K562 (cell line): ENCODE measurements around the gene JSRP1. TPM values are rescaled to one million over a fixed set of nuclear protein-coding genes. Genes with fewer than 3 reads are reported as not detected.

Experiments
- CEBPB ChIP-seq: fragments of 450-650 bp; IDR thresholded peaks from 2 replicates; pipeline ENCODE4 v1.6.1; 2016; ENCODE audit warnings: missing genetic modification characterization, missing compliant biosample characterization
- ESRRB ChIP-seq: fragments of 250-450 bp; sonication (Bioruptor Pico); IDR thresholded peaks from 2 replicates; pipeline ENCODE4 v1.5.0; 2020; ENCODE audit warnings: mild to moderate bottlenecking, moderate library complexity, borderline replicate concordance
- JUND ChIP-seq, 2 experiments: IDR thresholded peaks; 2 replicates in 1 of 2; 3 replicates in 1 of 2; pipeline ENCODE4 v1.6.1; 2011; ENCODE audit warnings: borderline replicate concordance in 2 of 2, low read depth in 2 of 2, low read length in 2 of 2, improper control_type of control experiment in 1 of 2, missing biosample characterization in 1 of 2, missing genetic modification characterization in 1 of 2, missing genetic modification reagents in 1 of 2
- MTA3 ChIP-seq: fragments of 450-650 bp; formaldehyde crosslinking; IDR thresholded peaks from 2 replicates; pipeline ENCODE4 v1.6.1; 2017; ENCODE audit warnings: mild to moderate bottlenecking, borderline replicate concordance
- NR2F6 ChIP-seq: fragments of 450-650 bp; formaldehyde crosslinking; IDR thresholded peaks from 2 replicates; pipeline ENCODE4 v1.4.0; 2020; ENCODE audit warnings: mild to moderate bottlenecking
- POLR2G ChIP-seq: fragments of 200-400 bp; formaldehyde crosslinking; IDR thresholded peaks from 2 replicates; pipeline ENCODE4 v1.6.1; 2017; ENCODE audit warnings: low read depth, mild to moderate bottlenecking, antibody characterized with exemption, low read length, moderate library complexity
- SRF ChIP-seq, 2 experiments: fragments of 250-450, 450-650 bp in 1 of 2; sonication (Bioruptor Pico) in 1 of 2; sonication (generic) in 1 of 2; formaldehyde crosslinking; IDR thresholded peaks; 2 replicates each; pipeline versions ENCODE4 v1.5.0 to v1.5.1; 2020 to 2022; ENCODE audit warnings: mild to moderate bottlenecking in 1 of 2, missing genetic modification reagents in 1 of 2
- STAG1 ChIP-seq: sonication (generic); formaldehyde crosslinking; IDR thresholded peaks from 2 replicates; pipeline ENCODE4 v1.5.0; 2020; ENCODE audit warnings: missing genetic modification reagents, borderline replicate concordance
- ZFP30 ChIP-seq: fragments of 250-450 bp; sonication (Bioruptor Pico); IDR thresholded peaks from 2 replicates; pipeline ENCODE4 v1.8.0; 2022; ENCODE audit warnings: moderate library complexity, mild to moderate bottlenecking, inconsistent platforms, borderline replicate concordance
- ZNF41 ChIP-seq: fragments of 250-450 bp; sonication (Bioruptor Pico); conservative IDR thresholded peaks from 2 replicates; pipeline ENCODE4 v1.4.0; 2020; ENCODE audit warnings: mild to moderate bottlenecking
- polyA plus RNA-seq, 8 experiments: library from polyadenylated mRNA; depleted of rRNA in 4 of 8; stranded (reverse) in 5 of 8; unstranded in 3 of 8; fragments of >200 nt; fragmentation: Nextera tagmentation in 2 of 8; fragmentation: Illumina TruSeq in 1 of 8; extraction: Ambion mirVana in 2 of 8; extraction: Trizol in 1 of 8; gene quantifications; 2 replicates each; pipeline versions ENCODE4 v1.2.1 to v1.2.3, GENCODE V29; 2011 to 2014; ENCODE audit warnings: inconsistent platforms in 1 of 8, missing spikeins in 1 of 8
- total RNA-seq, 7 experiments: library from RNA; depleted of rRNA in 6 of 7; stranded (reverse); fragments of >200 nt in 6 of 7; fragmentation: Illumina TruSeq in 2 of 7; extraction: Trizol in 2 of 7; gene quantifications; 2 replicates each; pipeline versions ENCODE4 v1.2.1 to v1.2.3, GENCODE V29; 2011 to 2021; ENCODE audit warnings: low replicate concordance in 1 of 7
- TF ChIP-seq, protein P1 (sequence below): fragments of 450-650 bp; IDR thresholded peaks from 2 replicates; pipeline ENCODE4 v1.6.1; 2014; ENCODE audit warnings: low read depth, mild to moderate bottlenecking, moderate library complexity, borderline replicate concordance
- TF ChIP-seq, protein P2 (sequence below): fragments of 450-650 bp; formaldehyde crosslinking; IDR thresholded peaks from 2 replicates; pipeline ENCODE4 v1.4.0; 2020; ENCODE audit warnings: mild to moderate bottlenecking, mixed read lengths
- TF ChIP-seq, protein P3 (sequence below): fragments of 450-650 bp; IDR thresholded peaks from 2 replicates; pipeline ENCODE4 v1.6.1; 2017; ENCODE audit warnings: antibody characterized with exemption
- TF ChIP-seq, protein P4 (sequence below), 2 experiments: fragments of 150-350 bp in 1 of 2; IDR thresholded peaks; 2 replicates each; pipeline ENCODE4 v1.6.1; 2012 to 2016; ENCODE audit warnings: low read depth in 2 of 2, low read length in 2 of 2, mild to moderate bottlenecking in 1 of 2, moderate library complexity in 1 of 2

Gene JSRP1
- total and polyA plus RNA-seq, 9 of the 15 experiments (the other 6 are each of a cell fraction or from before 2014, with no cell fraction given): 0.08 to 1.2 (median 0.51) TPM; not detected in 4

DNA sequence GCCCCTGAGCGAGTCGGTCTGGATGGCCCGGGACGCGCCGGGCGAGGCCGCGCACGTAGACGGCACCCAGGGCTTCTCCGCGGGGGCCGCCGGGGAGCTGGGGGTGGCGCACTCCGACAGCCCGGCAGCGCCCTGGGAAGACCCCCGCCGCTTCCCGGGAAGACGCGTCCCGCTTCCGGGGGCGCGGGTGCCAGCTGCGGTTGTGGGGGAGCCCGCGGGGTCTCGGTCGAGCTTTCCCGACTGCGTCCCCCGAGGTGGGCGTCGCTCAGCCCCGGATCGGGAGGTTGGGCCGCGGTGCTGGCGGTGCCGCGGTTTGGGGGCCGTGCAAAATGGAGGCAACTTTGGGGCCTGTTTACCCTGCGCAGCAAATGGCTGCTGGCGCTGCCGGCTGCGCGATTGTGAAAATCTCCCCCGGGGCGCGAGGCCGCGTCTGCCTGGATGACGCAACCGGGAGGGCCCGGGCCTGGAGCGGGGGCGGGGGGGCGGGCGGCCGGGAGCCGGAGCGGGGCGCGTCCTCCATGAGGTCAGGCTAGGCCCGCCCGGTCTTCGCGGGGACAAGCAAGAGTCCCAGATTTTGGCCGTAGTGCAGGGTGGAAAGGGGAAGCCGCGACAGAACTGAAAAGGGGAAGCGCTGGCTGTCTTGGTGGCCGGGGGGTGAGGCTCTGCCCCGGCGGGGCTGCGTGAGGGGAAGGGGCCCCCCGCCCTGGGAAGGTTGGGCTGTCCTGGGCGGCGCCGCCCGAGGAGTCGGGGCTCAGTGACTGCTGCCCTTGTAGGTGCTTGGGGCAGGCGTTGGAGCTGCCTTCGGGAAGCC lies 14.4 kb upstream of the JSRP1 start (continued):
- no peak for TF ChIP-seq ESRRB (CRISPR knock-in tag)
- TF ChIP-seq, protein P1, sequence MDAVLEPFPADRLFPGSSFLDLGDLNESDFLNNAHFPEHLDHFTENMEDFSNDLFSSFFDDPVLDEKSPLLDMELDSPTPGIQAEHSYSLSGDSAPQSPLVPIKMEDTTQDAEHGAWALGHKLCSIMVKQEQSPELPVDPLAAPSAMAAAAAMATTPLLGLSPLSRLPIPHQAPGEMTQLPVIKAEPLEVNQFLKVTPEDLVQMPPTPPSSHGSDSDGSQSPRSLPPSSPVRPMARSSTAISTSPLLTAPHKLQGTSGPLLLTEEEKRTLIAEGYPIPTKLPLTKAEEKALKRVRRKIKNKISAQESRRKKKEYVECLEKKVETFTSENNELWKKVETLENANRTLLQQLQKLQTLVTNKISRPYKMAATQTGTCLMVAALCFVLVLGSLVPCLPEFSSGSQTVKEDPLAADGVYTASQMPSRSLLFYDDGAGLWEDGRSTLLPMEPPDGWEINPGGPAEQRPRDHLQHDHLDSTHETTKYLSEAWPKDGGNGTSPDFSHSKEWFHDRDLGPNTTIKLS: 0 out of 2 replicates have a peak, but pooled peaks have one; percentile 18
- peak in 1 of 2 experiments; percentile 26; a peak in 1 of 4 replicates for TF ChIP-seq SRF (CRISPR knock-in tag; IDR thresholded peaks at IDR 0.05)
- no peak; the same call in none of the 2 replicates for TF ChIP-seq CEBPB
- TF ChIP-seq, protein P2, sequence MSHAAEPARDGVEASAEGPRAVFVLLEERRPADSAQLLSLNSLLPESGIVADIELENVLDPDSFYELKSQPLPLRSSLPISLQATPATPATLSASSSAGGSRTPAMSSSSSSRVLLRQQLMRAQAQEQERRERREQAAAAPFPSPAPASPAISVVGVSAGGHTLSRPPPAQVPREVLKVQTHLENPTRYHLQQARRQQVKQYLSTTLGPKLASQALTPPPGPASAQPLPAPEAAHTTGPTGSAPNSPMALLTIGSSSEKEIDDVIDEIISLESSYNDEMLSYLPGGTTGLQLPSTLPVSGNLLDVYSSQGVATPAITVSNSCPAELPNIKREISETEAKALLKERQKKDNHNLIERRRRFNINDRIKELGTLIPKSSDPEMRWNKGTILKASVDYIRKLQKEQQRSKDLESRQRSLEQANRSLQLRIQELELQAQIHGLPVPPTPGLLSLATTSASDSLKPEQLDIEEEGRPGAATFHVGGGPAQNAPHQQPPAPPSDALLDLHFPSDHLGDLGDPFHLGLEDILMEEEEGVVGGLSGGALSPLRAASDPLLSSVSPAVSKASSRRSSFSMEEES (CRISPR knock-in tag): peak; percentile 31; the same call in 1 of the 2 replicates
- no peak for TF ChIP-seq ZFP30 (CRISPR knock-in tag)
- TF ChIP-seq, protein P3, sequence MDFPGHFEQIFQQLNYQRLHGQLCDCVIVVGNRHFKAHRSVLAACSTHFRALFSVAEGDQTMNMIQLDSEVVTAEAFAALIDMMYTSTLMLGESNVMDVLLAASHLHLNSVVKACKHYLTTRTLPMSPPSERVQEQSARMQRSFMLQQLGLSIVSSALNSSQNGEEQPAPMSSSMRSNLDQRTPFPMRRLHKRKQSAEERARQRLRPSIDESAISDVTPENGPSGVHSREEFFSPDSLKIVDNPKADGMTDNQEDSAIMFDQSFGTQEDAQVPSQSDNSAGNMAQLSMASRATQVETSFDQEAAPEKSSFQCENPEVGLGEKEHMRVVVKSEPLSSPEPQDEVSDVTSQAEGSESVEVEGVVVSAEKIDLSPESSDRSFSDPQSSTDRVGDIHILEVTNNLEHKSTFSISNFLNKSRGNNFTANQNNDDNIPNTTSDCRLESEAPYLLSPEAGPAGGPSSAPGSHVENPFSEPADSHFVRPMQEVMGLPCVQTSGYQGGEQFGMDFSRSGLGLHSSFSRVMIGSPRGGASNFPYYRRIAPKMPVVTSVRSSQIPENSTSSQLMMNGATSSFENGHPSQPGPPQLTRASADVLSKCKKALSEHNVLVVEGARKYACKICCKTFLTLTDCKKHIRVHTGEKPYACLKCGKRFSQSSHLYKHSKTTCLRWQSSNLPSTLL: no peak
- no peak for TF ChIP-seq ZNF41 (CRISPR knock-in tag)
- peak; percentile 77 for TF ChIP-seq JUND (IDR thresholded peaks at IDR 0.05; ENCODE audit: borderline replicate concordance, low read depth, low read length)
- TF ChIP-seq JUND (tag; IDR thresholded peaks at IDR 0.05; ENCODE audit: borderline replicate concordance, low read depth, low read length): no peak
- TF ChIP-seq POLR2G: peak; percentile 81
- 0 out of 2 replicates have a peak, but pooled peaks have one; percentile 74 for TF ChIP-seq NR2F6 (CRISPR knock-in tag)
- TF ChIP-seq, protein P4, sequence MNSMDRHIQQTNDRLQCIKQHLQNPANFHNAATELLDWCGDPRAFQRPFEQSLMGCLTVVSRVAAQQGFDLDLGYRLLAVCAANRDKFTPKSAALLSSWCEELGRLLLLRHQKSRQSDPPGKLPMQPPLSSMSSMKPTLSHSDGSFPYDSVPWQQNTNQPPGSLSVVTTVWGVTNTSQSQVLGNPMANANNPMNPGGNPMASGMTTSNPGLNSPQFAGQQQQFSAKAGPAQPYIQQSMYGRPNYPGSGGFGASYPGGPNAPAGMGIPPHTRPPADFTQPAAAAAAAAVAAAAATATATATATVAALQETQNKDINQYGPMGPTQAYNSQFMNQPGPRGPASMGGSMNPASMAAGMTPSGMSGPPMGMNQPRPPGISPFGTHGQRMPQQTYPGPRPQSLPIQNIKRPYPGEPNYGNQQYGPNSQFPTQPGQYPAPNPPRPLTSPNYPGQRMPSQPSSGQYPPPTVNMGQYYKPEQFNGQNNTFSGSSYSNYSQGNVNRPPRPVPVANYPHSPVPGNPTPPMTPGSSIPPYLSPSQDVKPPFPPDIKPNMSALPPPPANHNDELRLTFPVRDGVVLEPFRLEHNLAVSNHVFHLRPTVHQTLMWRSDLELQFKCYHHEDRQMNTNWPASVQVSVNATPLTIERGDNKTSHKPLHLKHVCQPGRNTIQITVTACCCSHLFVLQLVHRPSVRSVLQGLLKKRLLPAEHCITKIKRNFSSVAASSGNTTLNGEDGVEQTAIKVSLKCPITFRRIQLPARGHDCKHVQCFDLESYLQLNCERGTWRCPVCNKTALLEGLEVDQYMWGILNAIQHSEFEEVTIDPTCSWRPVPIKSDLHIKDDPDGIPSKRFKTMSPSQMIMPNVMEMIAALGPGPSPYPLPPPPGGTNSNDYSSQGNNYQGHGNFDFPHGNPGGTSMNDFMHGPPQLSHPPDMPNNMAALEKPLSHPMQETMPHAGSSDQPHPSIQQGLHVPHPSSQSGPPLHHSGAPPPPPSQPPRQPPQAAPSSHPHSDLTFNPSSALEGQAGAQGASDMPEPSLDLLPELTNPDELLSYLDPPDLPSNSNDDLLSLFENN (IDR thresholded peaks at IDR 0.05; ENCODE audit: low read depth in 2 of 2, low read length in 2 of 2): no peak
- no peak for TF ChIP-seq MTA3
- no peak; the same call in 1 of the 2 replicates for TF ChIP-seq STAG1 (CRISPR knock-in tag)
